AG09309 (cell line): ENCODE data around the gene SPTSSA.

ENCODE experiments used
- DNase-seq: peaks from one replicate; pipeline ENCODE4 v3.0.0-alpha.2; 2010; ENCODE audit warnings: low read depth
- H3K4me3 ChIP-seq: 2 replicates; pipeline ENCODE4 v1.5.1; 2011; ENCODE audit warnings: mild to moderate bottlenecking, low read depth, low read length, moderate library complexity; ENCODE audit not compliant: control insufficient read depth
- CTCF ChIP-seq: IDR thresholded peaks from 2 replicates; pipeline ENCODE4 v1.5.1; 2011; ENCODE audit warnings: mild to moderate bottlenecking, low read depth, low read length, inconsistent platforms; ENCODE audit not compliant: insufficient read depth, control insufficient read depth; ENCODE audit errors: missing control alignments

Gene SPTSSA

GRCh38 chr14:34449819-34450541, 12.1 kb downstream of the SPTSSA start:
- H3K4me3 ChIP-seq = no peak overlapping the region
- DNase-seq = no peak
- no peak for TF ChIP-seq CTCF

- no peak overlapping the region for H3K4me3 ChIP-seq
- no peak for DNase-seq
- no peak for TF ChIP-seq CTCF
Observed at GRCh38 chr14:34439090-34439489, 22.9 kb downstream of the SPTSSA start.

- H3K4me3 ChIP-seq = no peak overlapping the region
- DNase-seq = no peak
- no peak for TF ChIP-seq CTCF
Observed at GRCh38 chr14:34438438-34438837, 23.6 kb downstream of the SPTSSA start.

- TF ChIP-seq CTCF = no peak
- H3K4me3 ChIP-seq = no peak overlapping the region
- no peak for DNase-seq
Observed at GRCh38 chr14:34437729-34438080, 24.3 kb downstream of the SPTSSA start.

- H3K4me3 ChIP-seq = no peak overlapping the region
- no peak for DNase-seq
- TF ChIP-seq CTCF = no peak
Observed at GRCh38 chr14:34436960-34437728, 24.9 kb downstream of the SPTSSA start.

- DNase-seq = peak; percentile 45
- TF ChIP-seq CTCF = no peak
- H3K4me3 ChIP-seq = no peak overlapping the region
Observed at GRCh38 chr14:34436118-34436905, 25.7 kb downstream of the SPTSSA start.
